ENCODE measurements around the gene RNF213.
A peak's percentile ranks its signal among the peaks of the same experiment; 100 is the strongest.

The RNF213 gene

DNA sequence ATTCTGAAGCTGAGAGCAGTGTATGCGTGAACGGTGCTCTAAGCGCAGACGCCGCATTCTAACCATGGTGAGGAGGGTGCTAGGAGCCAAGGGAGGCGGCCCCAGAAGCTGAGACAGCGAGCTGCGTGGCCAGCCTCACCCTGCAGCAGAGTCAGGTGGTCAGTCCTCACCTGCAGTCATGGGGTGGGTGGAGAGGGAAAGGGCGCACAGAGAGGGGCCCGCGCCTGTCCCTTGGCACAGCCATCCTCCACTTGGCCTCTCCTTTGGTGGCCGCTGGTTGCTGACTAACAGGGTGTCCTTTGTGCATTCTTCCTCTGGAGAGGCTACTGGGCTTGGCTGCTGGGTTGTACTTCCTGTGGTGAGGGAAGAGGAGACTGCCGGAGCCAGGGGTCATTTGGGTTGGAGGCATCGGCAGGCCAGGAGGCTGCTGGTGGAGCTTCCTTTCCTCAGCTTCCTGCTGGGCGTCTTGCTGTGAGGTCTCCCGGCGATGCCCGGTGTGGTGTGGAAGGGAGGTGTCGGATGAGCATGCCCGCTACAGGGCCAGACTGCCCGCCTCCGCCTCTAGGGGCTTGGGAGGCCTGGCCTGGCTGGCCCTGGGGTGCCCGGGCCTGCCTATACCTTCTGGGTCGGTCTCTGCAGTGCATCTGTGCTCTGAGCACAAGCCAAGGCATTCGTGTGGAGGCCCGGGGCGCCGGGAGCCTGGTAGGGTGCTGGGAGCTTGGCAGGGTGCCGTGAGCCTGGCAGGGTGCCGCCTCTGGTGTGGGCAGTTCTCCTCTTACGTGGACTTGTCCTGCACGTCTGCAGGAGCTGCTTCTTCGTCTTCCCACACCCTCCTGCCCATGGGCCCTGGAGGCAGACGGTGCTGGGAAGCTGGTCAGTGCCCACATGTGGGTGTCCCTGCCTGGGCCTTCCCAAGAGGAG, 17.4 kb downstream of the RNF213 start:
- H3K4me3 ChIP-seq (ENCODE audit: low read depth, low read length): no peak overlapping the region
- TF ChIP-seq MYC (IDR thresholded peaks at IDR 0.05; ENCODE audit: low read depth, low read length) (no peak), POLR2A (IDR thresholded peaks at IDR 0.05; ENCODE audit: extremely low read depth, insufficient read length) (no peak), MAX (IDR thresholded peaks at IDR 0.05; ENCODE audit: low read depth, low read length) (no peak)
- TF ChIP-seq, protein P1, sequence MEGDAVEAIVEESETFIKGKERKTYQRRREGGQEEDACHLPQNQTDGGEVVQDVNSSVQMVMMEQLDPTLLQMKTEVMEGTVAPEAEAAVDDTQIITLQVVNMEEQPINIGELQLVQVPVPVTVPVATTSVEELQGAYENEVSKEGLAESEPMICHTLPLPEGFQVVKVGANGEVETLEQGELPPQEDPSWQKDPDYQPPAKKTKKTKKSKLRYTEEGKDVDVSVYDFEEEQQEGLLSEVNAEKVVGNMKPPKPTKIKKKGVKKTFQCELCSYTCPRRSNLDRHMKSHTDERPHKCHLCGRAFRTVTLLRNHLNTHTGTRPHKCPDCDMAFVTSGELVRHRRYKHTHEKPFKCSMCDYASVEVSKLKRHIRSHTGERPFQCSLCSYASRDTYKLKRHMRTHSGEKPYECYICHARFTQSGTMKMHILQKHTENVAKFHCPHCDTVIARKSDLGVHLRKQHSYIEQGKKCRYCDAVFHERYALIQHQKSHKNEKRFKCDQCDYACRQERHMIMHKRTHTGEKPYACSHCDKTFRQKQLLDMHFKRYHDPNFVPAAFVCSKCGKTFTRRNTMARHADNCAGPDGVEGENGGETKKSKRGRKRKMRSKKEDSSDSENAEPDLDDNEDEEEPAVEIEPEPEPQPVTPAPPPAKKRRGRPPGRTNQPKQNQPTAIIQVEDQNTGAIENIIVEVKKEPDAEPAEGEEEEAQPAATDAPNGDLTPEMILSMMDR (IDR thresholded peaks at IDR 0.05; ENCODE audit: low read depth, low read length): no peak
- DNase-seq (ENCODE audit: low read depth): no peak

DNA sequence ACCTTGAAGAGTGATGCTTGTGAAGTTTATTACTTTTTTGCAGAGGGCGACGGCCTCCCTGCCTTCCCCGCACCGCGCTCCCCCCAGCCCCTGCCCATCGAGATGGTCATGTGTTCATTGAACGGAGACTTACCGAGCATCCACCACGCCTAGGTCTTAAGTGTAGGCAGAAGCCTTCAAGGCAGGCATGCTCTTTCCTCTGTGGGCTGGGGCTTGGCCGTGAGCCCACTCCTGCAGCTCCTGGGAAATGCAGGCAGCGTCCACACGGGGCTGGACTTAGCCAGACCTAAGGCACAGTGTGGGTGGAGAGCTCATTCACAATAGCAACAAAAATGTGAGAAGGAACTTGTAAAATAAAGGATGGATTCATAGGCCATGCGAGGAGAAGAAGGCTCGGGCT, 19.2 kb downstream of the RNF213 start:
- H3K4me3 ChIP-seq (ENCODE audit: low read depth, low read length): no peak overlapping the region
- TF ChIP-seq POLR2A (IDR thresholded peaks at IDR 0.05; ENCODE audit: extremely low read depth, insufficient read length) (no peak), MYC (IDR thresholded peaks at IDR 0.05; ENCODE audit: low read depth, low read length) (no peak)
- DNase-seq (ENCODE audit: low read depth): no peak

DNA sequence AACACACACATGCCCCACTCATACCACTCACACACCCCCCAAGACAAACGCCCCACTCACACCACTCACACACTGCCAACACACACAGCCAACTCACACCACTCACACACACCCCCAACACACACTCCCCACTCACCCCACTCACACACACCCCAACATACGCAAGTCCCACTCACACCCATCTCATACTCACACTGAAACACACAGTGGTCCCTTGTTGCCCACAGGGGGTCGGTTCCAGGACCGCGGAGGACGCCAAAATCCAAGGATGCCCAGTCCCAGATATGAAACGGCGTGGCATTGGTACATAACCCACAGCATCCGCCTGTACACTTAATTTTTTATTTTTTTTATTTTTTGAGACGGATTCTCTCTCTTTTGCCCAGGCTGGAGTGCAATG, 20.9 kb downstream of the RNF213 start:
- TF ChIP-seq, protein P1 (IDR thresholded peaks at IDR 0.05; ENCODE audit: low read depth, low read length): no peak
- TF ChIP-seq POLR2A (IDR thresholded peaks at IDR 0.05; ENCODE audit: extremely low read depth, insufficient read length) (no peak), MAX (IDR thresholded peaks at IDR 0.05; ENCODE audit: low read depth, low read length) (no peak), MYC (IDR thresholded peaks at IDR 0.05; ENCODE audit: low read depth, low read length) (no peak)
- DNase-seq (ENCODE audit: low read depth): no peak
- H3K4me3 ChIP-seq (ENCODE audit: low read depth, low read length): no peak overlapping the region

- no peak for DNase-seq (ENCODE audit: low read depth)
- H3K4me3 ChIP-seq (ENCODE audit: low read depth, low read length): no peak overlapping the region
- TF ChIP-seq POLR2A (IDR thresholded peaks at IDR 0.05; ENCODE audit: extremely low read depth, insufficient read length): no peak
- no peak for TF ChIP-seq MAX (IDR thresholded peaks at IDR 0.05; ENCODE audit: low read depth, low read length)
- no peak for TF ChIP-seq MYC (IDR thresholded peaks at IDR 0.05; ENCODE audit: low read depth, low read length)
- TF ChIP-seq, protein P1 (IDR thresholded peaks at IDR 0.05; ENCODE audit: low read depth, low read length): no peak
These were observed 22.6 kb downstream of the RNF213 start for GRCh38 chr17:80283116-80283852.

GRCh38 chr17:80284631-80285030, 24.0 kb downstream of the RNF213 start:
- TF ChIP-seq MAX (IDR thresholded peaks at IDR 0.05; ENCODE audit: low read depth, low read length): no peak
- TF ChIP-seq, protein P1 (IDR thresholded peaks at IDR 0.05; ENCODE audit: low read depth, low read length): peak; percentile 25
- TF ChIP-seq POLR2A (IDR thresholded peaks at IDR 0.05; ENCODE audit: extremely low read depth, insufficient read length): no peak
- no peak for TF ChIP-seq MYC (IDR thresholded peaks at IDR 0.05; ENCODE audit: low read depth, low read length)
- H3K4me3 ChIP-seq (ENCODE audit: low read depth, low read length): no peak overlapping the region
- peak; percentile 59 for DNase-seq (ENCODE audit: low read depth)

Data from NB4 (cell line).